NCI-H2029 treated with DMSO at 0.1 percent for 48 hours (cell line): ENCODE data around the gene RELN.

Experiments
- DNase-seq: peaks from one replicate; lab custom pipeline; 2025; lab: John Stamatoyannopoulos, UW

RELN gene

GRCh38 chr7:103680161-103681144, 309.0 kb downstream of the RELN start:
- no peak for DNase-seq

DNA sequence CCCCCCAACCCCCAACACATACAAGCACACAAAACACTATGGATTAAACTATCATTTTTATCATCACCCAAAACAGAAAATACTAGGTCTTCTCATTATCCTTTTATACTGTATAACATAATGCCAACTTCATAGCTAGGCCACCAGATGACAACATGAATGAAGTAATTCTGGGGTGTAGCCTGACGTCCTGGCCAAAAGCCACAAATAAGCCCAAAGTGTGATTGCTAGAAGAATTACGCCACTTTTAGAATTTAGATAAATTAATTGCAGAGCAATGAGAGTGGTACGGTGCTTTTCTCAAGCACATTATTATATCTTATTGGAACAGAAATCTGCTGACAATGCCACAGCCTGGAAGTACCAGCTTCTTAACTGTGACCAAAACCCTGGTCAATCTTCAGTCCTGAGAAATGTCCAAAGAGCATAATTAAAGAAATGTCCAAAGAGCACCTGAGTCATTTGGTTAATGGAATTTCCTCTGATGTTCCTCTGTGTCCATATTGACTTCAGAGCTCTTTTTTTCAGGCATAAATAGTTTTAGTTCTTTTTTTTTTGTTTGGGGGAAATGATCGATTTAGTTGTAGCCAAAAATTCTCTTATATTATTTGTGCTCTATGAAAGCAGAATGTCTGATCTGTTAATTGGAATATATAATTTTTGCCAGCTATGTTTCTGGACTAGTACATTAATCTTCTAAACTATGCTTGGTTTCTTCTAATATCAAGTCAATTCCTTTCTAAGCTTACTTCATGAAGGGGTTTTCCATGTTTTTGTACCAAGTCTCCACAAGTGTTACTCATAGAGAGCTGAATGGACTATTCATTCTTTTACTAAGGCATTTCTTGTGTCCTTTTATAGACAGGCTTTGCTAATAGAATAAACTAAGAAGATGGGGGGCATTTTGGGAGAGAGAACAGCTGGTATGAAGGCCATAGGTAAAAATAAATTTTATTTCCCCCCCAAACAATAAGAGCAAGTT, 310.0 kb downstream of the RELN start:
- no peak for DNase-seq

- no peak for DNase-seq
Measured at GRCh38 chr7:103668279-103668941, 321.0 kb downstream of the RELN start.

GRCh38 chr7:103666326-103666725, 323.1 kb downstream of the RELN start:
- DNase-seq, result no peak

- DNase-seq, result no peak
Measured at GRCh38 chr7:103664577-103664976, 324.9 kb downstream of the RELN start.

DNA sequence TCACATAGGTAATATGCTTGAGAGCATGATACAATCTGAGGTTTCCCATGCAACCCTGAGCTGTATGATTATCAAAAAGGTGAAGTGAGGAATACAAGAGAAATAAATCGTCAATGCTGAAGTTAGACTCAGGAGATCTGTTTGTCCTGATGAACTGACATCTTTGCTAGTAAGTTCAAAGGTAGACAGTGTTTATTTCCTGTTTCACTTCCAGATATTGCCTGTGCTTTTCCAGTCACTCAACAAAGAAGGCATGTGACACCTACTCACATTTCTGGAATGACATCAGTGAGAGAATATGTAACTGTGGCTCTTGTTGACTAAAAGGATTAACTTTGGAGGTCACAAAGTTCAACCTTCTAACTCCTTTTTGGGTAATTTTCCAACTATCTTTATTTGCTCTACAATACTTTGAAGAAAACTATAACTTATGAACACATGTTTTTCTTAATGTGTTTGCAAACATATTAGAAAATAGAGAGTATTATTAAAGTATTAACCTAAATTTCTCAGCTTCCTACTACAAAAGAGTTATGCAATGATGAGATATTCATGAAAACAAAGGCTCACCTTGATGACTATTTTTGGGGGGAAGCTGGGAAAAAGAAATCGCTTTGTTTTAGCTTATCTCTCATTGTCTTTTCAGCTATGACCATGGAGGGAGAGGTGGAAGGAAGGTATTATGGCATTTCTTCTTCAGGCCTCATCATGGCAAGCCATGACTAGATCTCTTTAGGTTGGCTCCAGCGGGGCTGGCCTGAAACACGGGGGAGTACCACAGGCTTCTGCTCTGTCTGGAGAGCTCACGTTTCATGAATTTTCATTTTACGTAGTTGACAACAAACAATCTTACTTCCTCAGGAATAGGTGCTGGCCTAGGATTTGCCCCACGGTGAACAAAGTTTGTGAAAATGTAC, 328.7 kb downstream of the RELN start:
- no peak for DNase-seq

DNA sequence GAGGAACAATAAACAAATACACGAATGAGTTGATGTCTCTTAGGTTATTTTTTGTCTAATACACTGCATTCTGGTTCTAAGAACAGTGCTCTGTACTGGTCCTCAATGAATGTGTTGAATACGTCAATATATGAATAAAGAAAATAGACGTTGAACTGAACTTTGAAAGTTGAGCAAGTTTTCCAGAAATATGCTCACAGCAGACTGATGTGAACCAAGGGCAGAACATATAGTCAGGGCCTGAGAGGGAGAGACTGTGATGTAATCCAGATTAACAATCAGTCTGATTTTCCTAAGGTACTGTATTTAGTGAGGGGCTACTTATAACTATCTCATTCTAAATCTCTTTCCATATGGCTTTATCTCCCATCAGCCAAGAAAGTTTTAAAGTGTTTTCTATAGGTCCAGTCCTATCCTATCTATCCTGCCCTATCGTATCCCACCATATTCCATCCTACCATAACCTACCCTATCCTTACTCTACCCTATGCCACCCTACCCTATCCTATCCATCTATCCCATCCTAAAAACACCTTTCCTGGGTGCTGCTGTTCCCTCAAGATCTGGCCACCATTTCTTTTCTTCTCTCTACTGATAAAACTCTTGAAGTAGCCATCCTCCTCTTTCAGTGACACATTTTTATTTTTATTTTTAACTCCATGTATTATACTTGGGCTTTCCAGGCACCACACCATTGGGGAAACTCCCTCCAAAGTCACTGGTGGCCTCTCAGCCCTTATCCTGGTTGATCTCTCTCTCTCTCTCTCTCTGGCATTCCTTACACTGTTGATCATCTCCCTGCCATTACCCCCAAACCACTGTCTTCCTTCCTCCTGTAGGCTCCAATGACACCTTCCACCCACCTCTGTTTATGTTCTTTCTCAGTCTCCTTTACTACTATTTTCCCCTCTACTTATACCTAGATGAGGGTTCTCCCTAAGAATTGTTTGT, 331.1 kb downstream of the RELN start:
- DNase-seq, result no peak

DNA sequence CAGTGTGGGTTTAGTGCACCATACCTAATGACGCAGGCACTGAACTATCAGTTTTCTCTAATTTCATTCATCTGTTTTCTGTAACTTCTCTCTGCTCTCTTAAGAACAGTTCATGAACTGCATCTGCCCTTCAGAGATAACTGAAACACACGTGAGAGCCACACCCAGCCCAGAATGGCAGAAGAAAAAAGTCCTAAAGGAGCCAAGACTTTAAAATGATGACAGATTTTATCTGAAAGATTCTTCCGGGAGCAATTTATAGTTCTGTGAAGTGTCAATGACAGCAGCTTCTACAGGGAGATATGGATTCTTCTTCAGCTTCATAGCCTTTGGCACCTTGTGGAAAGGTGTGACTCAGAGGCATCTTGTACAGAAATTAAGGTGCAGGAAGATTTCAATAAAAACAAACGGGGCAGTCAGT, 332.0 kb downstream of the RELN start:
- no peak for DNase-seq

DNA sequence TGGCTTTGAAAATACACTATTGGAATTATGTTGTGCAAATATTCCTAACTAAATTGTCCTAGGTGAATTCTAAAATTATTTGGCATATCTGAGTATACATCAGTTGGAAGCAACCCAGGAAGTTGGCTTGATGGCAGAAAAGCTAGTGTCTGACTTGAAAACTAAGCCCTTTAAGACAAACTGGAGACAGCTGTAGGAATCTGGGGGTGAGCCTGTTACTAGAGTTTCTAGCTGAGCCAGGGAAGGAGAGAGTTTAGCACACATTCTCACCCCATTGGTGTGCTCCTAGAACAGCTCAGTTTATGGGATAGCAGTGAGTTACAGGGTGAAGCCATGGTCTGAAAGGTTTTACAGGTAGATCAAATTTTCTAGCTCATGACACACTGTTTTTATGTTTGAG, 333.2 kb downstream of the RELN start:
- no peak for DNase-seq

- DNase-seq, result no peak
Measured at GRCh38 chr7:103651593-103652377, 337.7 kb downstream of the RELN start.

DNA sequence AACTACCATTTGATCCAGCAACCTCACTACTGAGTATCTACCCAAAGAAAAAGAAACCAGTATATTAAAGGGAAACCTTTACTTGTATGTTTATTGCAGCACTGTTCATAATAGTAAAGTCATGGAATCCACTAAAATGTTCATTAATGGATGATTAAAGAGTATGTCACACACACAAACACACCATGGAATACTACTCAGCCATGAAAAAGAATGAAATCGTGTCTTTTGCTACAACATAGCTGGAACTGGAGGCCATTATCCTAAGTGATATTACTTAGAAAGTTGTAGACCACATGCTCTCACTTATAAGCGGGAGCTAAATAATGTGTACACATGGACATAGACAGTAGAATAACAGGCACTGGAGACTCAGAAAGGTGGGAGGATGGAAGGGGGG, 340.4 kb downstream of the RELN start:
- DNase-seq, result no peak

DNA sequence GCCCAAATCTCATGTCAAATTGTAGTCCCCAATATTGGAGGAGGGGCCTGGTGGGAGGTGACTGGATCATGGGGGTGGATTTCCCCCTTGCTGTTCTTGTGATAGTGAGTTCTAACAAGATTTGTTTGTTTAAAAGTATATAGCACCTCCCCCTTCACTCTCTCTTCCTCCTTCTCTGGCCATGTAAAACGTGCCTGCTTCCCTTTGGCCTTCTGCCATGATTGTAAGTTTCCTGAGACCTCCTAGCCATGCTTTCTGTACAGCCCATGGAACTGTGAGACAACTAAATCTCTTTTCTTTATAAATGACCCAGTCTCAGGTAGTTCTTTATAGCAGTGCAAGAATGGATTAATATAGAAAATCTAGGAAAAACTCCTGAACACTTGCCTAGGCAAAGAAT, 341.3 kb downstream of the RELN start:
- no peak for DNase-seq

DNA sequence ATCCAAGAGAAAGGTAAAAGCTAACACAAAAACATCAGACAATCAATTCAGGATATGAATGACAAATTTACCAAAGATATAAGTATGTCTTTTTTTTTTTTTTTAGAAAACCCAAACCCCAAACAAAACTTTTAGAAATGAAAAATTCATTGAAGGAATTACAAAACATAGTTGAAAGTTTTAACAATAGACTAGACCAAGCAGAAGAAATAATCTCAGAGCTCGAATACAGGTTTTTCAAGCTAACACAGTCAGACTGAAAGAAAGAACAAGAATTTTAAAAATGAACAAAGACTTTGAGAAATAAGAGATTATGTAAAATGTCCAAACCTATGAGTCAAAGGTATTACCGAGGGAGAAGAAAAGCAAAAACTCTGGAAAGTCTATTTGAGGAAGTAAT, 345.1 kb downstream of the RELN start:
- DNase-seq, result no peak

DNA sequence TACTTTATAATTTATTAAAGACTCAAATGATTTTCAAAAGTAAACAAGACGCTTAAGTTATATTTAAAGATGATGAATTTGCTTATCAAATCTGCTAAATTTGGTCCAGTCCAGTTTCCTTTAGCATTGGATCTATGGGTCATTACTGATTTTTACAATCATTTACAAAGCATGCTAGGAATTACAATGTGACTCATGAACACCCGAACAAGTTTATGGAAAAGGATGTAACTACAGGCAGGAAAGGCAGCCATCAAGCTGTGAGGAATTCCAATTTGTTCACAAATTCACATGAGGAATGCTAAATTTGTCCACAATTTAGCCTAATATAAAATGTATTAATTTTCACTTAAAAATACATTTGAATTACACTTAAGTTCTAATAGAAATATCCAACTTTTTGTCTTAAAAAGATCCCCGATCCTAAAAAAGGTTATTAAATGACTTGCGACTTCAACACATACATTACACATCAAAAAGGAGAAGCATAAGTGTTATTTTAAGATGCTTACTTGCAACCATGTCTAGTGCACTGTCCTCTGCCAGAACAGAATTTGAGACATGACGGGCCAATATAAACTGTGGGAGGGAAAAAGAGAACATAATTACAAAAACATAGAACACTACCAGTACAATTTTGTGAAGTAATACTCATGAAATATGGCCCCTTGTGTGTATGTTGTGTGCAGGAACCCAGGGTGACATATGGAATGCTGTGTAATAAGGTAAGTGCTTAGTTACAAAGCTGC, 349.3 kb downstream of the RELN start:
- DNase-seq, result no peak

GRCh38 chr7:103637726-103638125, 351.7 kb downstream of the RELN start:
- no peak for DNase-seq

- DNase-seq, result no peak
Measured at GRCh38 chr7:103637094-103637493, 352.4 kb downstream of the RELN start.

DNA sequence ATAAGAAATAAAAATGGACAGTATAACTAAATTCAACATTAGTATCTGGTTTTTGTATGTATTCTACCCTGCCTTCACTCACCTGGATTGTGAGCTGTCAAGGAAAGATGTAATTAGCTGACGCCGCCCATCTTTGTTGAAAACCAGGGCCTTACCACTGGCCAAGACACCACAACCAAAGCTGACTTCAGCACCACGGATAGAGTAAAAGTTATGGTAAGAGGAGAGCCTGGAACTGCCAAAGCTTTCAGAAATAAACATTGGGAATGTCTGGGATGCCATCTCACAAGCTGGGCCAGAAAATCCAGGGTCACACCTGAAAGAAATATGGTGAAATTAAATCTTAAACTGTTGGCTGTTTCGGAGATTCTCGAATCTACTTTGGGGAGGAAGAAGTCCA, 353.3 kb downstream of the RELN start:
- DNase-seq, result no peak

DNA sequence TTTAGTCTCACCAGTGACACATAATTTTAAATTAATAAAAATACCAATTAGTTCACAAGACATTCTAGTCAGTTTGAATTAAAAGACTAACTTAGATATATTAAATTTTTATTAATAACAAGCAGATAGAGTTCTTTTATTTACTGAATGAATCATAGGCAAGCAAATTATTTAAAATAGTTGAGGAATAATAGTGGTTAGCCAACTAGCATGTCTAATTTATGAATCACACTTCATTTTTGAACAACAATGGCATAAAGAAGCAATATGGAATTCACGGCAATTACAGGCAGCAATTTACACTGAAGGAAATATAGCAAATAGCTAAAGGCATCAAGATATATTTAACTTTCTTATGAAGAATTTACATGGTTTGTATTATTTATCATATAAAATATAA, 356.5 kb downstream of the RELN start:
- DNase-seq, result no peak
